Trophoblast cell (in vitro differentiated cells and primary cell): ENCODE data around the gene FGF9.

Experiments used
- DNase-seq, 2 donors: peaks; one replicate each; pipeline ENCODE4 v3.0.0-alpha.2; 2016
- H2AFZ ChIP-seq: 2 replicates; pipeline ENCODE4 v1.6.1; 2013; ENCODE audit warnings: low read length, moderate library complexity, mild to moderate bottlenecking; ENCODE audit not compliant: insufficient read depth, poor library complexity
- H2AK5ac ChIP-seq: 2 replicates; pipeline ENCODE4 v1.6.1; 2013; ENCODE audit warnings: mild to moderate bottlenecking, low read length
- H2BK120ac ChIP-seq: 2 replicates; pipeline ENCODE4 v1.6.1; 2013; ENCODE audit warnings: low read length, mild to moderate bottlenecking, moderate library complexity; ENCODE audit not compliant: insufficient read depth, poor library complexity
- H2BK12ac ChIP-seq: 2 replicates; pipeline ENCODE4 v1.6.1; 2013; ENCODE audit warnings: mild to moderate bottlenecking, low read length, moderate library complexity
- H2BK5ac ChIP-seq: 2 replicates; pipeline ENCODE4 v1.6.1; 2013; ENCODE audit warnings: low read length, low read depth, moderate library complexity, mild to moderate bottlenecking; ENCODE audit not compliant: poor library complexity
- H3K14ac ChIP-seq: 2 replicates; pipeline ENCODE4 v1.6.1; 2013; ENCODE audit warnings: mild to moderate bottlenecking, low read length
- H3K18ac ChIP-seq: 2 replicates; pipeline ENCODE4 v1.6.1; 2013; ENCODE audit warnings: mild to moderate bottlenecking, low read length
- H3K23ac ChIP-seq: 2 replicates; pipeline ENCODE4 v1.6.1; 2013; ENCODE audit warnings: low read length
- H3K27ac ChIP-seq: 2 replicates; pipeline ENCODE4 v1.5.1; 2013; ENCODE audit warnings: low read depth, mild to moderate bottlenecking, inconsistent platforms, low read length, moderate library complexity
- H3K27me3 ChIP-seq: 2 replicates; pipeline ENCODE4 v1.6.1; 2013; ENCODE audit warnings: inconsistent platforms, mild to moderate bottlenecking, low read length, moderate library complexity; ENCODE audit not compliant: insufficient read depth
- H3K36me3 ChIP-seq, 2 experiments: 1 replicate in 1 of 2; 2 replicates in 1 of 2; pipeline ENCODE4 v1.6.1; 2013; ENCODE audit warnings: low read length in 2 of 2, mild to moderate bottlenecking in 2 of 2, moderate library complexity in 1 of 2; ENCODE audit not compliant: insufficient read depth in 2 of 2, control insufficient read depth in 1 of 2
- H3K4ac ChIP-seq: 2 replicates; pipeline ENCODE4 v1.6.1; 2013; ENCODE audit warnings: low read depth, mild to moderate bottlenecking, low read length, moderate library complexity
- H3K4me1 ChIP-seq, 2 experiments: 1 replicate in 1 of 2; 2 replicates in 1 of 2; pipeline ENCODE4 v1.6.1; 2013; ENCODE audit warnings: low read length in 2 of 2, mild to moderate bottlenecking in 2 of 2, moderate library complexity in 1 of 2; ENCODE audit not compliant: insufficient read depth in 2 of 2, control insufficient read depth in 1 of 2
- H3K4me2 ChIP-seq: 2 replicates; pipeline ENCODE4 v1.6.1; 2013; ENCODE audit warnings: inconsistent platforms, mild to moderate bottlenecking, low read length, moderate library complexity
- H3K4me3 ChIP-seq: 2 replicates; pipeline ENCODE4 v1.5.1; 2013; ENCODE audit warnings: mild to moderate bottlenecking, low read depth, low read length, inconsistent platforms
- H3K79me1 ChIP-seq: one replicate; pipeline ENCODE4 v1.6.1; 2013; ENCODE audit warnings: low read length
- H3K79me2 ChIP-seq: 2 replicates; pipeline ENCODE4 v1.6.1; 2013; ENCODE audit warnings: low read length, mild to moderate bottlenecking; ENCODE audit not compliant: control insufficient read depth, insufficient read depth, poor library complexity
- H3K9ac ChIP-seq: 2 replicates; pipeline ENCODE4 v1.6.1; 2013; ENCODE audit warnings: mild to moderate bottlenecking, low read length
- H3K9me3 ChIP-seq: 2 replicates; pipeline ENCODE4 v1.6.1; 2013; ENCODE audit warnings: low read depth, mild to moderate bottlenecking, control low read depth, inconsistent platforms, low read length; ENCODE audit not compliant: insufficient read depth
- H4K12ac ChIP-seq: 2 replicates; pipeline ENCODE4 v1.6.1; 2013; ENCODE audit warnings: low read depth, mild to moderate bottlenecking, low read length, moderate library complexity
- H4K8ac ChIP-seq: 2 replicates; pipeline ENCODE4 v1.6.1; 2013; ENCODE audit warnings: low read depth, mild to moderate bottlenecking, low read length, moderate library complexity
- H4K91ac ChIP-seq: one replicate; pipeline ENCODE4 v1.6.1; 2013; ENCODE audit warnings: low read depth, mild to moderate bottlenecking, low read length, moderate library complexity
- WGBS: extraction: QIAGEN DNeasy Blood & Tissue Kit; methylation state at CpG from one replicate; pipeline ENCODE4 v1.1.7; 2013; ENCODE audit warnings: missing lambda C conversion rate; ENCODE audit not compliant: insufficient read length, insufficient coverage; ENCODE audit errors: extremely low coverage; 5-methylcytosine and 5-hydroxymethylcytosine counted together

Gene FGF9

DNA sequence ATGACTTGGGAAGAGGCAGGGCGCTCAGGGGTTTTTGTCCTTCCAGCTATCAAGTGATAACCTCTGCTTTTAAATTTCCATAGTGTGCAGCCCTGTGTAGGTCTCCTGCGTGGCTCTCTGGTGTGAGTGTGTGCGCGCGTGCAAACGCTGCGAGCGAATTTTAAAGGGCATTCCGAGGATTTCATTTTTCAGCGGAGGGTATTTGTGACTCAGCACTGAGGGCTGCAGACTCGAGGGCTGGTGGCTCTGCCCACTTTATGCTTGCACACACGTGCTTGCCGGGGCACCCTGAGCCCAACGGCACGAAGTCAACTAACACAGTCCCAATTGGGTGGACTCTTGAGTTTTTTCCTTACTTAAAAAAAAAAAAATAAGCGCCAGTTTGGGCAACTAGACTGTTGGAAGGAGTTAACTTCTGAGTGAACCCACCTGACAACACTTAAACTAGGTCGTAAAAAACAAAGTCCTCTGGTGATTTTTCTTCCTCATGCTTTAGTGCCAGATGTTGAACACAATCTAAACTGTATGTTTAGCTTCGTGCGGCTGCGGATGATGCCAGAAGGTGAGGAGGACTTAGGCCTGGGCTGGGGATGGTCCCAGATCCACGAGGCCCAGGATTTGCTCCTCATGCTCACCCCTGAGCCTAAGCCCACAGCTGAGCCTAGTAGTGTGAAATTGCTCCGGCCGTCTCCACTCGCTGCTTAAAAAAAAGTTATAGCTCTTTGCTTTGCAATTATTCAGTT is 2.1 kb downstream of the FGF9 start:
- H3K27me3 ChIP-seq: peaks cover 80% of the 10 kb centered on the region
- H2BK12ac ChIP-seq: no peak overlapping the region
- no peak overlapping the region for H2AK5ac ChIP-seq
- H3K18ac ChIP-seq: no peak overlapping the region
- WGBS: no CpG with 5 or more reads among the region's 24 CpGs
- H3K23ac ChIP-seq: no peak overlapping the region
- H4K91ac ChIP-seq: no peak overlapping the region
- H3K4me2 ChIP-seq: peak overlapping the region; percentile 99
- no peak overlapping the region for H2BK5ac ChIP-seq
- H3K27ac ChIP-seq: no peak overlapping the region
- peaks cover 24 to 37% of the 10 kb centered on the region in 2 experiments for H3K4me1 ChIP-seq
- no peaks in the 10 kb centered on the region for H3K79me1 ChIP-seq
- H3K9me3 ChIP-seq: peaks cover 1% of the 10 kb centered on the region
- no peak overlapping the region for H3K14ac ChIP-seq
- no peaks in the 10 kb centered on the region for H3K36me3 ChIP-seq
- no peak overlapping the region for H2BK120ac ChIP-seq
- no peaks in the 10 kb centered on the region for H3K79me2 ChIP-seq
- H2AFZ ChIP-seq: no peak overlapping the region
- DNase-seq: peak in 1 of 2 donors; percentile 31
- H3K4me3 ChIP-seq: no peak overlapping the region
- H4K12ac ChIP-seq: no peak overlapping the region
- no peak overlapping the region for H3K9ac ChIP-seq
- H4K8ac ChIP-seq: no peak overlapping the region
- no peak overlapping the region for H3K4ac ChIP-seq

- Histone ChIP-seq H2BK12ac (no peak overlapping the region), H4K12ac (no peak overlapping the region), H2AK5ac (no peak overlapping the region), H3K27me3 (peaks cover 76% of the 10 kb centered on the region), H3K4ac (no peak overlapping the region), H3K27ac (no peak overlapping the region), H3K36me3 (no peaks in the 10 kb centered on the region), H3K79me1 (no peaks in the 10 kb centered on the region), H4K8ac (no peak overlapping the region), H3K9ac (no peak overlapping the region), H3K9me3 (peaks cover 1% of the 10 kb centered on the region), H2BK5ac (no peak overlapping the region), H4K91ac (no peak overlapping the region), H3K14ac (no peak overlapping the region), H3K4me3 (peak overlapping the region; percentile 68), H3K4me2 (peak overlapping the region; percentile 99), H3K23ac (no peak overlapping the region), H3K4me1 (peaks cover 24 to 37% of the 10 kb centered on the region in 2 experiments), H2BK120ac (no peak overlapping the region), H3K79me2 (no peaks in the 10 kb centered on the region), H2AFZ (peak overlapping the region; percentile 68), H3K18ac (no peak overlapping the region)
- no CpG with 5 or more reads among the region's 21 CpGs for WGBS
- no peak for DNase-seq
Observed at GRCh38 chr13:21673539-21673788, 2.6 kb downstream of the FGF9 start.

- Histone ChIP-seq H2BK120ac (no peak overlapping the region), H3K4me2 (peak overlapping the region; percentile 99), H3K27ac (no peak overlapping the region), H3K27me3 (peaks cover 71% of the 10 kb centered on the region), H3K36me3 (no peaks in the 10 kb centered on the region), H2BK12ac (no peak overlapping the region), H4K91ac (no peak overlapping the region), H2AFZ (peak overlapping the region; percentile 81), H3K23ac (no peak overlapping the region), H3K4me3 (peak overlapping the region; percentile 68), H3K9ac (no peak overlapping the region), H3K18ac (no peak overlapping the region), H3K4me1 (peaks cover 24 to 34% of the 10 kb centered on the region in 2 experiments), H2BK5ac (no peak overlapping the region), H3K14ac (no peak overlapping the region), H3K9me3 (peaks cover 1% of the 10 kb centered on the region), H3K79me2 (no peaks in the 10 kb centered on the region), H4K12ac (no peak overlapping the region), H3K4ac (no peak overlapping the region), H3K79me1 (no peaks in the 10 kb centered on the region), H2AK5ac (no peak overlapping the region), H4K8ac (peak overlapping the region; percentile 50)
- no CpG with 5 or more reads among the region's 77 CpGs for WGBS
- peak in 1 of 2 donors; percentile 46 for DNase-seq
Observed at GRCh38 chr13:21673789-21674489, 3.1 kb downstream of the FGF9 start.

- H3K79me2 ChIP-seq: no peaks in the 10 kb centered on the region
- H3K27me3 ChIP-seq: peaks cover 65% of the 10 kb centered on the region
- DNase-seq: no peak
- H3K4me3 ChIP-seq: peak overlapping the region; percentile 54
- no peak overlapping the region for H4K12ac ChIP-seq
- H3K36me3 ChIP-seq: no peaks in the 10 kb centered on the region
- no peak overlapping the region for H3K23ac ChIP-seq
- H3K9ac ChIP-seq: no peak overlapping the region
- no peak overlapping the region for H2BK12ac ChIP-seq
- H3K27ac ChIP-seq: no peak overlapping the region
- no peak overlapping the region for H2AFZ ChIP-seq
- no peak overlapping the region for H3K4ac ChIP-seq
- H2BK120ac ChIP-seq: no peak overlapping the region
- H2BK5ac ChIP-seq: no peak overlapping the region
- no peak overlapping the region for H3K18ac ChIP-seq
- no peaks in the 10 kb centered on the region for H3K79me1 ChIP-seq
- H4K8ac ChIP-seq: no peak overlapping the region
- no peak overlapping the region for H3K14ac ChIP-seq
- WGBS: no CpG with 5 or more reads among the region's 36 CpGs
- H4K91ac ChIP-seq: no peak overlapping the region
- H3K4me1 ChIP-seq: peaks cover 19 to 28% of the 10 kb centered on the region in 2 experiments
- H3K4me2 ChIP-seq: peak overlapping the region; percentile 99
- H2AK5ac ChIP-seq: no peak overlapping the region
- H3K9me3 ChIP-seq: peaks cover 1% of the 10 kb centered on the region
Observed at GRCh38 chr13:21674490-21675009, 3.7 kb downstream of the FGF9 start.
